Stomach (tissue), 4 donors: ENCODE measurements around the gene HTR3E.

Experiments
- CTCF ChIP-seq, 7 experiments: fragments of 450-650 bp in 4 of 7; fragments of 200-600 bp in 3 of 7; sonication (generic) in 3 of 7; IDR thresholded peaks; one replicate each; pipeline ENCODE4 v1.5.1; 2016 to 2019; ENCODE audit warnings: antibody characterized with exemption in 7 of 7, control low read depth in 2 of 7, mild to moderate bottlenecking in 1 of 7
- EP300 ChIP-seq: sonication (generic); formaldehyde crosslinking; IDR thresholded peaks from one replicate; pipeline ENCODE4 v1.6.1; 2017; ENCODE audit warnings: antibody characterized with exemption
- POLR2A ChIP-seq, 4 donors: fragments of 450-650 bp; IDR thresholded peaks; one replicate each; pipeline ENCODE4 v1.6.1; 2016; ENCODE audit warnings: antibody characterized with exemption in 4 of 4, control low read depth in 2 of 4, mild to moderate bottlenecking in 1 of 4, moderate library complexity in 1 of 4
- POLR2AphosphoS5 ChIP-seq, 3 donors: sonication (generic); formaldehyde crosslinking; IDR thresholded peaks; one replicate each; pipeline ENCODE4 v1.6.1; 2016; ENCODE audit warnings: antibody characterized with exemption in 3 of 3

GRCh38 chr3:184050217-184050847 lies 46.5 kb upstream of the HTR3E start:
- TF ChIP-seq CTCF (IDR thresholded peaks at IDR 0.05) (no peak), POLR2AphosphoS5 (IDR thresholded peaks at IDR 0.05) (no peak), EP300 (no peak), POLR2A (IDR thresholded peaks at IDR 0.05) (no peak)
